CD4-positive, alpha-beta memory T cell (primary cell): Measurements from ENCODE around the gene FGF11. TPM values are rescaled to one million over a fixed set of nuclear protein-coding genes. Genes with fewer than 3 reads are reported as not detected.

ENCODE experiments used
- CTCF ChIA-PET: fragments of 350-600 bp; sonication (Branson Sonifier 250); formaldehyde crosslinking; loops from one replicate; lab custom pipeline; 2021; ENCODE audit warnings: inconsistent platforms; ENCODE audit not compliant: partially characterized antibody; lab: Charles Lee
- POLR2A ChIA-PET: fragments of 350-600 bp; sonication (Branson Sonifier 250); formaldehyde crosslinking; loops from one replicate; lab custom pipeline; 2021; ENCODE audit not compliant: partially characterized antibody; lab: Charles Lee
- DNase-seq, 5 donors: peaks; one replicate each; pipeline versions ENCODE4 v3.0.0 to v3.0.0-alpha.2; 2020 to 2022; ENCODE audit warnings: mixed read lengths in 1 of 5
- H3K27ac ChIP-seq: one replicate; pipeline ENCODE4 v1.7.0; 2013; ENCODE audit warnings: low read depth, low read length
- H3K27me3 ChIP-seq: 2 replicates; pipeline ENCODE4 v1.7.0; 2013; ENCODE audit warnings: mild to moderate bottlenecking, low read length, moderate library complexity; ENCODE audit not compliant: insufficient read depth
- H3K36me3 ChIP-seq: 2 replicates; pipeline ENCODE4 v1.7.0; 2013; ENCODE audit warnings: mild to moderate bottlenecking, low read length, moderate library complexity; ENCODE audit not compliant: insufficient read depth
- H3K4me1 ChIP-seq: 2 replicates; pipeline ENCODE4 v1.7.0; 2013; ENCODE audit warnings: mild to moderate bottlenecking, low read length, moderate library complexity; ENCODE audit not compliant: insufficient read depth
- H3K4me3 ChIP-seq, 2 donors: one replicate each; pipeline ENCODE4 v1.7.0; 2013; ENCODE audit warnings: low read length in 2 of 2, mild to moderate bottlenecking in 1 of 2
- H3K9me3 ChIP-seq, 2 donors: one replicate each; pipeline ENCODE4 v1.7.0; 2013; ENCODE audit warnings: low read length in 2 of 2, control low read depth in 1 of 2; ENCODE audit not compliant: control insufficient read depth in 1 of 2
- H3K27ac Mint-ChIP-seq, 7 donors: one replicate each; pipeline ENCODE4 v1.8.0; 2020 to 2021; ENCODE audit warnings: mixed read lengths in 7 of 7, mild to moderate bottlenecking in 6 of 7, inconsistent platforms in 3 of 7, moderate library complexity in 3 of 7
- H3K27me3 Mint-ChIP-seq, 2 donors: one replicate each; pipeline ENCODE4 v1.8.0; 2020 to 2021; ENCODE audit warnings: mixed read lengths in 2 of 2
- H3K36me3 Mint-ChIP-seq, 2 donors: one replicate each; pipeline ENCODE4 v1.8.0; 2020 to 2021; ENCODE audit warnings: mixed read lengths in 2 of 2, inconsistent platforms in 1 of 2, mild to moderate bottlenecking in 1 of 2
- H3K4me1 Mint-ChIP-seq, 4 donors: one replicate each; pipeline ENCODE4 v1.8.0; 2020 to 2021; ENCODE audit warnings: mixed read lengths in 4 of 4, mild to moderate bottlenecking in 1 of 4
- H3K4me3 Mint-ChIP-seq, 8 donors: one replicate each; pipeline ENCODE4 v1.8.0; 2020 to 2021; ENCODE audit warnings: mixed read lengths in 8 of 8, mild to moderate bottlenecking in 7 of 8, moderate library complexity in 6 of 8, inconsistent platforms in 3 of 8
- H3K9me3 Mint-ChIP-seq, 8 donors: one replicate each; pipeline ENCODE4 v1.8.0; 2020 to 2021; ENCODE audit warnings: mixed read lengths in 8 of 8, mild to moderate bottlenecking in 5 of 8, inconsistent platforms in 3 of 8, moderate library complexity in 1 of 8
- intact Hi-C: fragments of 100-400 bp; cut with micrococcal nuclease; formaldehyde crosslinking; loops from one replicate; pipeline ENCODE4 v1.15.1; 2023
- polyA plus RNA-seq, 2 donors: library from polyadenylated mRNA; unstranded; fragments of 300-500 nt; fragmentation: Illumina TruSeq; gene quantifications; one replicate each; pipeline ENCODE4 v1.2.3, GENCODE V29; 2021
- total RNA-seq, 2 experiments: library from RNA; stranded (reverse); gene quantifications; one replicate each; pipeline ENCODE4 v1.2.3, GENCODE V29; 2021

The FGF11 gene
- total and polyA plus RNA-seq, 4 experiments from 2014 or later, result 0.14 to 3.3 (median 2.7) TPM; not detected in 1

DNA sequence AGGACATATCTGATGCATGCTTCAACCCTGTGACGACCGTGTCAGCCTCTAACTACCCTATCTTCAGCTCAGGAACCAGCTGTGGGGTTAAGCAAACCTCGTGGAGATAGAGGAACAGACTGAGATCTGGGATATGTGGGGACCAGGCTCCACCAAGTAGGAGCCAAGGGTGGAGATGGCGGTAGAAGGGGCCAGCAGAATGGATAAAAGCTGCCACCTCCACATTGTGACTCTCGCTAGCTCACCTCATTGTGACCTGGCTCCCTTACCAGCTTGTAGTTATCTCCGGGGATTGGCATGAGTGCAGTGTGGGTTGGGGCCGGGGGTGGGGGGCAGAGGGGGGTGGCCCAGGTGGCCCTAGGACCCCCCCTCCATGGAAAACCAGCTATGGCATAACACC lies 14.0 kb upstream of the FGF11 start, which contains the start of gene SPEM2:
Gene SPEM2 (plus strand): TSS at position 301 of the 400 bp plus-strand sequence. CDS start 73 bp downstream, at position 374.
- Mint-ChIP-seq H3K27me3 (peaks cover 0 to 1% of the 10 kb centered on the region in 2 donors), H3K4me1 (peaks cover 0 to 4% (median 0%) of the 10 kb centered on the region in 4 donors), H3K4me3 (no peak within 1 kb of the TSS), H3K9me3 (no peaks in the 10 kb centered on the region), H3K27ac (peak within 1 kb of the TSS in 2 of 7 donors; percentile 15 to 75), H3K36me3 (no peaks in the 10 kb centered on the region)
- intact Hi-C loops, result no loop called here
- Histone ChIP-seq H3K27me3 (no peaks in the 10 kb centered on the region), H3K4me1 (no peaks in the 10 kb centered on the region), H3K9me3 (no peaks in the 10 kb centered on the region), H3K4me3 (no peak within 1 kb of the TSS), H3K36me3 (no peaks in the 10 kb centered on the region), H3K27ac (no peak within 1 kb of the TSS)
- ChIA-PET CTCF (interaction anchor here (1.0 kb wide), 1 partner anchor 136 kb away, joined by 3 read pairs; no protein-coding TSS in a partner anchor), POLR2A (no interaction called here)
- DNase-seq, result peak in 1 of 5 donors; percentile 12

DNA sequence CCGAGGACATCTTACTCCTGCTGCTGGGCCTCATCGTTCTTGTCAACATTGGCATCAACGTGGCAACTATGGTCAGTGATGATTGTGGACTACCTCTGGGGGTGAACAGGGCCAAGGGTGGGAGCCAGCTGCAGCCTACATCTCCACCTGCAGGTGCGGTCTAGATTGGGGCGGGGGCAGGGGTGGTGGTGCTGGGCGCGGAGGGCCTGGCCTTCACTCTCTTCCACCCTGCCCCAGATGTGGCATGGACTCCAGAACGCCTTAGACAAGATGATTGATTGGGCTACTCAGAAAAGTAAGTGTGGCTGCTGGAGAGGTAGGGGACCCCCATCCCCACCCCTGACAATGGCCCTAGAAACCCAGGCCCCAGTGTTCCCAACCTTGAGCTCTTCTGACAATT lies 13.6 kb upstream of the FGF11 start:
- H3K4me3 Mint-ChIP-seq, result no peak overlapping the region
- Histone ChIP-seq H3K9me3 (no peaks in the 10 kb centered on the region), H3K4me1 (no peaks in the 10 kb centered on the region), H3K4me3 (no peak overlapping the region), H3K27ac (no peak overlapping the region), H3K27me3 (no peaks in the 10 kb centered on the region), H3K36me3 (no peaks in the 10 kb centered on the region)
- POLR2A ChIA-PET, result no interaction called here
- peaks cover 0 to 1% of the 10 kb centered on the region in 2 donors for H3K27me3 Mint-ChIP-seq
- intact Hi-C loops, result no loop called here
- H3K4me1 Mint-ChIP-seq, result peaks cover 0 to 4% (median 0%) of the 10 kb centered on the region in 4 donors
- CTCF ChIA-PET, result interaction anchor here (1.0 kb wide), 1 partner anchor 135 kb away, joined by 3 read pairs; no protein-coding TSS in a partner anchor
- H3K36me3 Mint-ChIP-seq, result no peaks in the 10 kb centered on the region
- no peak overlapping the region for H3K27ac Mint-ChIP-seq
- no peaks in the 10 kb centered on the region for H3K9me3 Mint-ChIP-seq
- peak in 1 of 5 donors; percentile 32 for DNase-seq

DNA sequence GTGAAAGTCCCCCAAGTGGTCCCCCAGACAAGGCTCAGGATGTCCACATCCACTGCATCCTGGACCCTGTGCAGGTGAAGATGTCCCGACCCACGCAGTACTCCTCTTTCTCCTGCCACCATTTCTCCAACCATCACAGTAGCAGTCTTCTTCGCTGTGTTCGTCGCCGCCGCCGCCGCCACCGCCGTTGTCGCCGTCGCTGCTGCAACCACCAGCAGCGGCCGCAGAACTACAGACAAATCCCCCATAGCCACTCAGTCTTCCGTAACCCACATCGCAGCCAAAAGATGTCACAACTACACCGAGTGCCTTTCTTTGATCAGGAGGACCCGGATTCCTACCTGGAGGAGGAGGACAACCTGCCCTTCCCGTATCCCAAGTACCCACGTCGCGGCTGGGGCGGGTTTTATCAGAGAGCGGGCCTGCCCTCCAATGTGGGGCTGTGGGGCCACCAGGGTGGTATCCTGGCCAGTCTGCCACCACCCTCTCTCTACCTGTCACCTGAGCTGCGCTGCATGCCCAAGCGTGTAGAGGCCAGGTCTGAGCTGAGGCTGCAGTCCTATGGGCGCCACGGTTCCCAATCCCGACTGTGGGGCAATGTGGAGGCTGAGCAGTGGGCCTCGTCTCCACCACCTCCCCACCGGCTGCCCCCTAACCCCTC lies 13.0 kb upstream of the FGF11 start:
- peaks cover 0 to 1% of the 10 kb centered on the region in 2 donors for H3K27me3 Mint-ChIP-seq
- H3K4me3 Mint-ChIP-seq, result no peak overlapping the region
- no peak overlapping the region for H3K4me3 ChIP-seq
- H3K27ac ChIP-seq, result no peak overlapping the region
- H3K27ac Mint-ChIP-seq, result no peak overlapping the region
- no peaks in the 10 kb centered on the region for H3K4me1 ChIP-seq
- peaks cover 0 to 4% (median 0%) of the 10 kb centered on the region in 4 donors for H3K4me1 Mint-ChIP-seq
- no peaks in the 10 kb centered on the region for H3K27me3 ChIP-seq
- H3K9me3 Mint-ChIP-seq, result no peaks in the 10 kb centered on the region
- H3K9me3 ChIP-seq, result no peaks in the 10 kb centered on the region
- H3K36me3 ChIP-seq, result no peaks in the 10 kb centered on the region
- POLR2A ChIA-PET, result no interaction called here
- H3K36me3 Mint-ChIP-seq, result no peaks in the 10 kb centered on the region
- CTCF ChIA-PET, result interaction anchor here (0.5 to 1.1 kb wide), 2 partner anchors 10 to 193 kb away, joined by 3 to 4 read pairs; no protein-coding TSS in a partner anchor
- peak in 1 of 5 donors; percentile 2 for DNase-seq
- intact Hi-C loops, result no loop called here

DNA sequence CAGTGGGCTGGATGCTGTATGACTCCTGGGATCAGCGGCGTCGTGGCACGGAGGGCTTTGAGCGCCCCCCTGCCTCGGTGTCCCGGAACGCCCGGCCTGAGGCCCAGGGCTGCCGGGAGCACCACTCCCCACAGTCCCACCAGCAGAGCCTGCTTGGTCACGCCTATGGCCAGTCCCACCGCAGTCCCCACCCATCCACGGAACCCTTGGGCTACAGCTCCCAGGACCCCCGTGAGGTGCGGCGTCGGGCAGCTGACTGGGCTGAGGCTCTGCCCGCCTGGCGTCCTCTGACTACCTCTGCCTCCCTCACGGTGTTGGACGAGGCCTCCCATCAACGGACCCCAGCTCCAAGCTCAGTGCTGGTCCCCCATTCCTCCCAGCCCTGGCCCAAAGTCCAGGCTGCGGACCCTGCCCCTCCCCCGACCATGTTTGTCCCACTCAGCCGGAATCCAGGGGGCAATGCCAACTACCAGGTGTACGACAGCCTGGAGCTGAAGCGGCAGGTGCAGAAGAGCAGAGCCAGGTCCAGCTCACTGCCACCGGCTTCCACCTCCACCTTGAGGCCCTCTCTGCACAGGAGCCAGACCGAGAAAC lies 12.3 kb upstream of the FGF11 start:
- Mint-ChIP-seq H3K27ac (no peak overlapping the region), H3K9me3 (no peaks in the 10 kb centered on the region), H3K4me1 (peaks cover 0 to 4% (median 0%) of the 10 kb centered on the region in 4 donors), H3K27me3 (peaks cover 0 to 1% of the 10 kb centered on the region in 2 donors), H3K36me3 (no peaks in the 10 kb centered on the region), H3K4me3 (no peak overlapping the region)
- Histone ChIP-seq H3K9me3 (no peaks in the 10 kb centered on the region), H3K27me3 (no peaks in the 10 kb centered on the region), H3K36me3 (no peaks in the 10 kb centered on the region), H3K4me1 (no peaks in the 10 kb centered on the region), H3K27ac (no peak overlapping the region), H3K4me3 (no peak overlapping the region)
- peak in 1 of 5 donors; percentile 17 for DNase-seq
- CTCF ChIA-PET, result interaction anchor here (0.5 to 1.1 kb wide), 2 partner anchors 9 to 192 kb away, joined by 3 to 4 read pairs; no protein-coding TSS in a partner anchor
- intact Hi-C loops, result no loop called here
- POLR2A ChIA-PET, result interaction anchor here (0.6 kb wide), 1 partner anchor 29 kb away, joined by 3 read pairs; no protein-coding TSS in a partner anchor

DNA sequence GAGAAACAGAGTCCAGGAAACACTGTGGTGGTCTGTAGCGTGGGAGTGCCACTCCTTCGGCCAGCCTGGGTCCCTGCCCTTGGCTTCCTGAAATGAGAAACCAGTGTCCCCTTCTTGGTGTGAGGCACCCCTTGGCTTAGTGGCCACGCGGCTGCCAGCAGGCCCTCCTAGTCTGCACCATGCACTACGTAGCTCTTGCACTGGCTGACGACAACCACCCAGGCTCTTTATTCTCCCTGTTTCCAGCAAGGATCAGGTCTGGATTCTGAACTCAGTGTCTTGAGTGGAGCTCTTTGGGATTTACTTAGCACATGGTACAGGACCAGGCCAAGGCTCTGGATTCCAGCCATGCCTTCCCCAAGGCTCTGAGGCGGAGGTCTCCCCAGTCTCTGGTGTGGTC lies 11.8 kb upstream of the FGF11 start:
- intact Hi-C loops, result no loop called here
- ChIA-PET POLR2A (interaction anchor here (0.6 kb wide), 1 partner anchor 28 kb away, joined by 3 read pairs; no protein-coding TSS in a partner anchor), CTCF (interaction anchor here (1.1 kb wide), 1 partner anchor 9 kb away, joined by 4 read pairs; no protein-coding TSS in a partner anchor)
- H3K4me1 ChIP-seq, result no peaks in the 10 kb centered on the region
- Mint-ChIP-seq H3K4me1 (peaks cover 0 to 4% (median 0%) of the 10 kb centered on the region in 4 donors), H3K9me3 (no peaks in the 10 kb centered on the region), H3K36me3 (no peaks in the 10 kb centered on the region), H3K27ac (peak overlapping the region in 1 of 7 donors; percentile 44), H3K27me3 (peaks cover 0 to 1% of the 10 kb centered on the region in 2 donors), H3K4me3 (no peak overlapping the region)
- peak in 1 of 5 donors; percentile 1 for DNase-seq
- no peak overlapping the region for H3K27ac ChIP-seq
- H3K9me3 ChIP-seq, result no peaks in the 10 kb centered on the region
- no peak overlapping the region for H3K4me3 ChIP-seq
- no peaks in the 10 kb centered on the region for H3K36me3 ChIP-seq
- no peaks in the 10 kb centered on the region for H3K27me3 ChIP-seq

DNA sequence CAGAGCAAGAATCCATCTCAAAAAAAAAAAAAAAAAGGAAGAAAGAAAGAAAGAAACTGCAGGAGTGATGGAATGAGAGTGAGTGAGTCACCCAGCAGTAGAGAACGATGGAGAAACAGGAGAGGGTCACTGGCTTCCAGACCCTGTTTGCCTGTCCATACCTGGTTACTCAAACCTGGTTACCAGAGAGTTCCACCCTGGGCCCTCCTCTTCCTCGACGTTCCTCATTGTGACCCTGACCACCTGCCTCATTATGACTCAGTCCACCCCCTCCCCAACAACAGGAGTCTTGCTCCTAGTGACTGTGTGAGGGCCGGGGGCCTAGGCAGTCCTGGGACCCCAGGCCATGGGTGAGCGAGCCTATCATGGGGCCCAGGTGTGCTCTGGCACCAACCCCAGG lies 10.8 kb upstream of the FGF11 start, which contains the start of gene SPEM3:
Gene SPEM3 (plus strand): TSS at position 301 of the 400 bp plus-strand sequence. CDS start 46 bp downstream, at position 347.
- no peaks in the 10 kb centered on the region for H3K4me1 ChIP-seq
- Mint-ChIP-seq H3K36me3 (no peaks in the 10 kb centered on the region), H3K27ac (peak within 1 kb of the TSS in 5 of 7 donors; percentile 19 to 76 (median 44)), H3K4me1 (peaks cover 0 to 4% (median 0%) of the 10 kb centered on the region in 4 donors), H3K27me3 (peaks cover 0 to 1% of the 10 kb centered on the region in 2 donors), H3K9me3 (no peaks in the 10 kb centered on the region), H3K4me3 (no peak within 1 kb of the TSS)
- DNase-seq, result peak in 1 of 5 donors; percentile 14
- intact Hi-C loops, result no loop called here
- no peaks in the 10 kb centered on the region for H3K27me3 ChIP-seq
- ChIA-PET POLR2A (interaction anchor here (1.2 kb wide), 1 partner anchor 44 kb away, joined by 3 read pairs; no protein-coding TSS in a partner anchor), CTCF (no interaction called here)
- H3K27ac ChIP-seq, result no peak within 1 kb of the TSS
- no peak within 1 kb of the TSS for H3K4me3 ChIP-seq
- H3K36me3 ChIP-seq, result no peaks in the 10 kb centered on the region
- no peaks in the 10 kb centered on the region for H3K9me3 ChIP-seq

DNA sequence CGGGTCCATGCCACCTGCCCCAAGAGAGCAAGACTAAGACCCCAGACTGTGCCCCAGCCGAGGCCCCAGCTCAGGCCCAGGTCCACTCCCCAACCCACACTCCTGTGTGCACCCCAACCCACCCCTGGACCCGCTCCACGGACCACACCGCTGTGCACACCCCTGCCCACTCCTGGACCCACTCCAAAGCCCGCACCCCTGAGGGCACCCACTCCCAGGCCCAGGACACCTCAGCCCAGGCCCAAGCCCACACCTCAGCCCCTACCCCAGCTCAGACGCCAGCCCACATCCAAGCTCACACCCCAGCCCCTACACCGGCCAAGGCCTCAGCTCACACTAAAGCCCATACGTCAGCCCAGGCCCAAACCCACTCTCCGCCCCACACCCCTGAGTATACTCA lies 9.6 kb upstream of the FGF11 start:
- no peaks in the 10 kb centered on the region for H3K36me3 Mint-ChIP-seq
- intact Hi-C loops, result no loop called here
- POLR2A ChIA-PET, result no interaction called here
- no peaks in the 10 kb centered on the region for H3K4me1 Mint-ChIP-seq
- no peak overlapping the region for H3K4me3 ChIP-seq
- no peaks in the 10 kb centered on the region for H3K4me1 ChIP-seq
- H3K9me3 Mint-ChIP-seq, result no peaks in the 10 kb centered on the region
- peak in 1 of 5 donors; percentile 11 for DNase-seq
- H3K4me3 Mint-ChIP-seq, result no peak overlapping the region
- no peaks in the 10 kb centered on the region for H3K27me3 ChIP-seq
- no peaks in the 10 kb centered on the region for H3K36me3 ChIP-seq
- H3K27me3 Mint-ChIP-seq, result peaks cover 0 to 1% of the 10 kb centered on the region in 2 donors
- H3K9me3 ChIP-seq, result no peaks in the 10 kb centered on the region
- no peak overlapping the region for H3K27ac ChIP-seq
- CTCF ChIA-PET, result interaction anchor here (0.5 kb wide), 1 partner anchor 112 kb away, joined by 3 read pairs; no protein-coding TSS in a partner anchor
- H3K27ac Mint-ChIP-seq, result no peak overlapping the region
